ENCODE data around the gene KMT2B. TPM values are rescaled to one million over a fixed set of nuclear protein-coding genes. Genes with fewer than 3 reads are reported as not detected.

The KMT2B gene
- total RNA-seq, 1 experiment from 2014 or later: 10.8 TPM

GRCh38 chr19:35785339-35785627 lies 67.5 kb downstream of the KMT2B start:
- no peak overlapping the region for H3K27ac ChIP-seq (ENCODE audit: low read length)
- ATAC-seq (no peak), DNase-seq (no peak)
- no peaks in the 10 kb centered on the region for H3F3A ChIP-seq (ENCODE audit: low read length, unreplicated experiment)
- BruUV-seq (replicated peaks): no TSS peak
- H3K9me3 ChIP-seq (ENCODE audit: low read length): no peaks in the 10 kb centered on the region
- ChIA-PET POLR2A (ENCODE audit: unreplicated experiment) (no interaction called here), CTCF (no interaction called here)
- H3K36me3 ChIP-seq (ENCODE audit: low read depth, low read length): no peaks in the 10 kb centered on the region
- no peak overlapping the region for H3K9ac ChIP-seq (ENCODE audit: low read length)
- no peaks in the 10 kb centered on the region for H4K20me1 ChIP-seq (ENCODE audit: low read length)
- intact Hi-C loops (cut with micrococcal nuclease): no loop called here
- no peak overlapping the region for H2AFZ ChIP-seq (ENCODE audit: low read length)
- no peaks in the 10 kb centered on the region for H3K27me3 ChIP-seq (ENCODE audit: low read length)
- no peaks in the 10 kb centered on the region for H3K4me1 ChIP-seq (ENCODE audit: insufficient read depth, low read length)
- no peak for TF ChIP-seq EZH2 (IDR thresholded peaks at IDR 0.05; ENCODE audit: low read length, unreplicated experiment)
- TF ChIP-seq CTCF (conservative IDR thresholded peaks at IDR 0.05; ENCODE audit: low read depth, low read length): no peak
- no peak for TF ChIP-seq EZH2phosphoT487 (IDR thresholded peaks at IDR 0.05; ENCODE audit: borderline replicate concordance, low read length)
- H3K4me2 ChIP-seq (ENCODE audit: low read length): no peak overlapping the region
- H3K4me3 ChIP-seq (ENCODE audit: low read length): no peak overlapping the region
- no peaks in the 10 kb centered on the region for H3K79me2 ChIP-seq (ENCODE audit: low read length)
- H3K9me2 ChIP-seq (replicated peaks; ENCODE audit: low read length): no peaks in the 10 kb centered on the region

GRCh38 chr19:35786299-35787160 lies 68.7 kb downstream of the KMT2B start:
- Histone ChIP-seq H3K9ac (ENCODE audit: low read length) (no peak overlapping the region), H3K4me3 (ENCODE audit: low read length) (no peak overlapping the region), H3K9me3 (ENCODE audit: low read length) (no peaks in the 10 kb centered on the region), H2AFZ (ENCODE audit: low read length) (no peak overlapping the region), H3F3A (ENCODE audit: low read length, unreplicated experiment) (no peaks in the 10 kb centered on the region), H3K27me3 (ENCODE audit: low read length) (no peaks in the 10 kb centered on the region), H3K36me3 (ENCODE audit: low read depth, low read length) (no peaks in the 10 kb centered on the region), H3K4me1 (ENCODE audit: insufficient read depth, low read length) (no peaks in the 10 kb centered on the region), H3K4me2 (ENCODE audit: low read length) (no peak overlapping the region), H3K27ac (ENCODE audit: low read length) (no peak overlapping the region), H4K20me1 (ENCODE audit: low read length) (no peaks in the 10 kb centered on the region), H3K9me2 (replicated peaks; ENCODE audit: low read length) (no peaks in the 10 kb centered on the region), H3K79me2 (ENCODE audit: low read length) (no peaks in the 10 kb centered on the region)
- no peak for DNase-seq
- ChIA-PET POLR2A (ENCODE audit: unreplicated experiment) (no interaction called here), CTCF (no interaction called here)
- TF ChIP-seq EZH2 (IDR thresholded peaks at IDR 0.05; ENCODE audit: low read length, unreplicated experiment): no peak
- TF ChIP-seq CTCF (conservative IDR thresholded peaks at IDR 0.05; ENCODE audit: low read depth, low read length): no peak
- TF ChIP-seq EZH2phosphoT487 (IDR thresholded peaks at IDR 0.05; ENCODE audit: borderline replicate concordance, low read length): no peak
- intact Hi-C loops (cut with micrococcal nuclease): no loop called here
- no TSS peak for BruUV-seq (replicated peaks)
- ATAC-seq: no peak

- DNase-seq: no peak
- Histone ChIP-seq H3K36me3 (ENCODE audit: low read depth, low read length) (no peaks in the 10 kb centered on the region), H3K4me2 (ENCODE audit: low read length) (no peak overlapping the region), H3K79me2 (ENCODE audit: low read length) (no peaks in the 10 kb centered on the region), H3K27ac (ENCODE audit: low read length) (no peak overlapping the region), H3K27me3 (ENCODE audit: low read length) (no peaks in the 10 kb centered on the region), H3K9ac (ENCODE audit: low read length) (no peak overlapping the region), H3K9me2 (replicated peaks; ENCODE audit: low read length) (no peaks in the 10 kb centered on the region), H4K20me1 (ENCODE audit: low read length) (no peaks in the 10 kb centered on the region), H3K9me3 (ENCODE audit: low read length) (no peaks in the 10 kb centered on the region), H3K4me1 (ENCODE audit: insufficient read depth, low read length) (no peaks in the 10 kb centered on the region), H3F3A (ENCODE audit: low read length, unreplicated experiment) (no peaks in the 10 kb centered on the region), H3K4me3 (ENCODE audit: low read length) (no peak overlapping the region), H2AFZ (ENCODE audit: low read length) (no peak overlapping the region)
- no TSS peak for BruUV-seq (replicated peaks)
- intact Hi-C loops (cut with micrococcal nuclease): no loop called here
- no peak for ATAC-seq
- CTCF ChIA-PET: no interaction called here
- POLR2A ChIA-PET (ENCODE audit: unreplicated experiment): no interaction called here
- TF ChIP-seq EZH2phosphoT487 (IDR thresholded peaks at IDR 0.05; ENCODE audit: borderline replicate concordance, low read length) (no peak), CTCF (conservative IDR thresholded peaks at IDR 0.05; ENCODE audit: low read depth, low read length) (no peak), EZH2 (IDR thresholded peaks at IDR 0.05; ENCODE audit: low read length, unreplicated experiment) (no peak)
Measured at GRCh38 chr19:35787227-35787799, 69.5 kb downstream of the KMT2B start.

All from PC-3 (cell line).